Stimulated activated CD4-positive, alpha-beta T cell treated with anti-CD3 and anti-CD28 coated beads, Interleukin-1b, Interleukin-23, amount 100 ng/mL, for 1 hour (primary cell): ENCODE measurements around the gene MBTD1.
"Not testable (repeated sequence)": the region's sequence is repeated elsewhere in the genome, so short reads cannot be mapped to it uniquely, and the experiment has no call there.

ENCODE experiments used
- DNase-seq, 2 donors: peaks; one replicate each; pipeline ENCODE4 v3.0.0-alpha.2; 2020; ENCODE audit warnings: low read depth in 2 of 2

Gene MBTD1

DNA sequence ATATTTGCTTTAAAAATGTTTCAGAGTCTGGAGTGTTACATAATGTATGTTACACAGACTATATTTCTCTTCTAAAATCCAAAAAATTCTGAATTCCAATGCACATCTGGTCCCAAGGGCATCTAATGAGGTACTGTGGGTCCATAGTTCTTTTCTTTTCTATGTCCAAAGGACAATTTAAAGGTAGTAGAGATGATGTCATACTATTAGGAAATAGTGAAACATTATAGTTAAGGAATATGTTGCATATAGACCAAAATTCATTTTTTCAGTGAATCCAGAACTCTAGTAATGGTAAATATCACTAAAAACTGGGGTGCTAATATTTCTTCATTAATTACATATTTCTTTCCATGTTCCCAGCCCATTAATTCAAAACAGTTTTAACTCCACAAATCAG is 70.7 kb downstream of the MBTD1 start:
- no peak for DNase-seq

DNA sequence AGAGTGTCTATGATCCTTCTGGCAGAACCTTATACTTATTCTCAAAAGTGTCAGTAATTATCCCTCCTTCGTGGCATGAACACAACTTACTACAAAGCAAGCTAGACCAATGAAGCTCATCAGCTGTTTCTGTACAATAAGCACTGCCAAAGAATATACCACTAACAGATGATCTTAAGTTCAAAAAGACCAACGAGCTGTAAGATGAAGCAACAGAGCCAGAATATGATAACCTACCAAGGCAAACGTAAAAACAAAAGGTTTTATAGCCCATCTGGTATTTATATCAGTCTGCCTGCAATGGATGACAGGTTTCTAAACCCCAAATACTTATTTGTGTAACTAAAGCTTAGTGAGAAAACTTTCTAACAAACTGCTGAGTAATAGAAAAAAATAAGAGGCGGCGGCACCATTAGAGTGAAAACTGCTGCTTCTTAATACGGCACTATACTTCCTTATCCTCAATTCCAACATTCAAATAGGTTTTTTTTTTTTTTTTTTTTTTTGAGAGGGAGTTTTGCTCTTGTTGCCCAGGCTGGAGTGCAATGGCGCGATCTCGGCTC is 71.5 kb downstream of the MBTD1 start:
- DNase-seq = no peak

DNA sequence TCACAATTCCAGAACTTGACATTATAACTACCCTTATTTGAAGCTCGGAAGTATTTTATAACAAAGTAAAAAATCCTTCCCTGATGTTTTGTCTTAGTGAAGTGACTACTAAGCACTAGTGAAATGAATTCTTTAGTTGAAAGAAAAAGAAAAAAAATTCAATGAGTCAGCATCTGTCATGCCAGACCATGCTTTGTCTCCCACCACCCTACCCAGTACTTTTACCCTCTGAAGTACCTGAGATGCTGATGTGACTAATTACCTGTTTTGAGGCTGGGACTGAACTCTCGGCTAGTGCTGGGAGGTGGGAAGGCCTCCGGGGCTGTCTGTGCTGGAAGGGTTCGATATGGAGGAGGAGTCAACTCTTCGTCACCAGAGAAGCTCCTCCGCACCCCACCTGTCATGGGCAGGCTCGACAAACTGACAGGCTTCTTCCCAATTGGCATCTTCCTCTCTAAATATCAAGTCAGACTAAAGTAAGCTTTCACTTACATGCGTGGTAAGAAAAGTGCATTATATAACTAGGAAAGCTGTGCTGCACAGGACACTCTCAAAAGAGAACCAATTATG is 74.0 kb downstream of the MBTD1 start:
- no peak for DNase-seq

DNA sequence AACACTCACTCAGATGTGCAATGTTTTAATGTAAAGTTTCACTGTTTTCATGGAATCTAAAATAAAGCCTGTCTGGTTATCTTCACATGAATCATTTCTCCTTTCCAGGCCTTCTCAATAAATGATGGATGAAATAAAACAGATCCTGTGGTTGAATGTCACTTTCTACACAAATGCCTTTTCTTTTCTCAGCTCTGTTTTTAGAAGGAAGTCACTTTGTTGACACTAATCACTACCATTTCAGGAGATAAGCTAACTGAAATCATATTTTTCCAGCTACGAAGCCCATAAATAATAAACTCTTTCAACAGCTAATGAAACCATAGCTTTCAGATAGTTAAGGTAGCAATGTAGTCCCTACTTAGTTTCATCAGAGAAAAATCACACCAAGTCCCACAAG is 75.7 kb downstream of the MBTD1 start:
- DNase-seq = no peak

GRCh38 chr17:51180486-51180885 is 79.4 kb downstream of the MBTD1 start:
- no peak for DNase-seq

DNA sequence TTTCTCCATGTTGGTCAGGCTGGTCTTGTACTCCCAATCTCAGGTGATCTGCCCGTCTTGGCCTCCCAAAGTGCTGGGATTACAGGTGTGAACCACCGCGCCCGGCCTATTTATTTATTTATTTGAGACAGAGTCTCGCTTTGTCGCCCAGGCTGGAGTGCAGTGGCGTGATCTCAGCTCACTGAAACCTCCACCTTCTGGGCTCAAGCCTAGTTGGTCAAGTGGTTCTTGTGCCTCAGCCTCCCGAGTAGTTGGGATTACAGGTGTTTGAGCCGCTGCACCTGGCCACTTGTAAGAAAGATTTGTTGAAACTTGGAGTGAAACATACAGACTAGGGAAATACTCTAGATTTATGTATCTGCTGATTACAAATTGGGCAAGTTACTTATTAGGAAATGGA is 87.8 kb downstream of the MBTD1 start:
- DNase-seq = not testable (repeated sequence)

DNA sequence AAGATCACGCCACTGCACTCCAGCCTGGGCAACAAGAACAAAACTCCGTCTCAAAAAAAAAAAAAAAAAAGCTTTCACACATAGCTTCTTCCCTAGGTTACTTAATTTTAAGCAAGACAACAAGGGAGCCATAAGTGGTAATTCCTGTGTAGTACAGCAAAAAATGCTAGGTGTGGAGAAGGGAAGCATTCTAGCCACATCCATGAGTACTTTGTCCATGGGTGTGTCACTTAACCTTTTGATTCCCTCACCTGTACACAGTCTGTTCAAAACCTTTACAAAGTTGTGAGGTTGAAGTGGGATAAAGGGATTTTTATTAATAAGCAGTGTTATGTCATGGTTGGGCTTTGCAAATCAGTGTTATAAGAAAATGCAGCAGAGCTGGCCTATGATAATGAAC is 89.1 kb downstream of the MBTD1 start:
- DNase-seq = no peak

DNA sequence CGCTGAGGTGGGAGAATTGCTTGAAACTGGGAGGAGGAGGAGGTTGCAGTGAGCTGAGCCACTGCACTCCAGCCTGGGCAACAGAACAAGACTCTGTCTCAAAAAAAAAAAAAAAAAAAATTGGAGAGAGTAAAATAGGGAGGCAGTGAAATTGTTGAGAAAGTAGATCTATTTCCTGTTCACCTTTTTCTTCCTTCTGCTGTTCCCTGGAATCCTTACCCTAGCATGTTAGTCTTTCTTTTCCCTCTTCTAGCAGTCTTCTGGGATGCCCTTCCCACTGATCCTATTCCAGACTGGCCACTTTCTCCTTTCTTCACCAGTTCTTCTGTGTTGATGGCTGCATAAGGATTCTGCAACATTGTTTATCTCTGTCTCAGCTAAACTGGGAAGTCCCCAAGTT is 90.5 kb downstream of the MBTD1 start:
- no peak for DNase-seq

DNA sequence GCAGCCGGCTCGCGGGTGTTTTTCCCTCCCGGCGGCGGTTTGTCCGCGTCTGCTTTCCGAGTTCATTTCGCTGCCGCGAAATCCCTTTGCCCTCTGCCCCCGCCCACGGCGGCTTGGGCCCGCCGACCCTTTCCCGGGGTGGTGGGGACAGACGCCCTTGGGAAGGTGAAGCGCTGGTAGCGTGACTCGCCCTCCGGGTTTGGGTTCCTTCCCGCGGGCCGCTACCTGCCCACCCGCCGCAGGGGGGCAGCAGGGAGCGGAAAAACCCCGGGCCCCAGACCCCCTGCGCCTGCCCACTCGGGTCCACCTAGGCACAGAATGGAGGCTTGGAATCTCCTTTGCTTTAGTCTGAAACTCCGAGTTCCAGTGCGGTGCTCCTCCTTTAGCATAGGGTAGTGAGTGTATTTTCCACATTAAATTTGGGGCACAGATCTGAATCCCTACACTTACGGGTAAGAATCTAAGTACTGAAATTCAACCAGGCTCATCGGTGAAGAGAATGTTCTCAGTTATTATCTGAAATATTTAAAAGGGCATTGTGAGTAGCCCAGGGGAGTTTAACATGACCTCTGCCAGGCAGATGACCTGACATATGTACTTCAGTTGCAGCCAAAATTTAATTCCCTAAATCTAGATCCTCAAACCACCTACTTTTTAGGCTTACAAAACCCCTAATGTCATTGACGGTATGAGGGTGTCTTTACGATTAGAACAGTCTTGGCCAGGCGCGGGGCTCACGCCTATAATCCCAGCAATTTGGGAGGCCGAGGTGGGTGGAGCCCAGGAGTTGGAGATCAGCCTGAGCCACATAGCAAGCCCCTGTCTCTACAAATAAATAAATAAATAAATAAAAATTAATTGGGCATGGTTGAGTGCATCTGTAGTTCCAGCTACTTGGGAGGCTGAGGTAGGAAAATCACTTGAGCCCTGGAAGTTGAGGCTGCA is 92.6 kb downstream of the MBTD1 start:
- DNase-seq = peak; percentile 25 to 68

GRCh38 chr17:51166198-51166986 is 93.5 kb downstream of the MBTD1 start, which contains the start of gene NME2:
NME2 (plus strand) TSS chr17:51166411; CDS start chr17:51166831, 420 bp downstream.
- DNase-seq = peak; percentile 4 to 50

DNA sequence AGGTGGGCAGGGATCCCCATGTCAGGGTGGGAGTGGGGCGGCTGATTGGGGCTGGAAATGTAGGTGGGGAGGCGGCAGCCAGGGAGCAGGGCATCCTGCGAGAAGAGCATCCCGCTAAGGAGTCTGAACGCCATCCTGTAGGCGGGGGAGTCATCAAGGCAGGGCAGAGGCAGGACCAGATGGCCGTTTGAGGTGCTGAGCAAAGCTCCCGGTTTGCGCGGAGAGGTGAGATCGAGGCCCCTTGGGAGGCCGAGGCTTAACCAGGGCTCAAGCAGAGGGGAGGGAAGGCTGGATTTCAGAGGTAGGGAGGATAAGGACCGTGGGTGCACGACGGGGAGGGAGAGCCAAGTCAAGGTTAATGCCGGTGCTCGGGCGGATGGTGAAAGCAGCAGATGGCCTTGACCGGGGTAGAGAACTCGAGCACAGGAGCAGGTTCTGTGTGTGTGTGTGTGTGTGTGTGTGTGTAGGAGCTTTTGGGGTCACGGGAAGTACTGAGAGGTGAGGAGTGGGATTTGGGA is 94.1 kb downstream of the MBTD1 start:
- peak in 1 of 2 donors; percentile 26 for DNase-seq

GRCh38 chr17:51164911-51165679 is 94.8 kb downstream of the MBTD1 start:
- DNase-seq = no peak

GRCh38 chr17:51161541-51161940 is 98.3 kb downstream of the MBTD1 start:
- DNase-seq = no peak

DNA sequence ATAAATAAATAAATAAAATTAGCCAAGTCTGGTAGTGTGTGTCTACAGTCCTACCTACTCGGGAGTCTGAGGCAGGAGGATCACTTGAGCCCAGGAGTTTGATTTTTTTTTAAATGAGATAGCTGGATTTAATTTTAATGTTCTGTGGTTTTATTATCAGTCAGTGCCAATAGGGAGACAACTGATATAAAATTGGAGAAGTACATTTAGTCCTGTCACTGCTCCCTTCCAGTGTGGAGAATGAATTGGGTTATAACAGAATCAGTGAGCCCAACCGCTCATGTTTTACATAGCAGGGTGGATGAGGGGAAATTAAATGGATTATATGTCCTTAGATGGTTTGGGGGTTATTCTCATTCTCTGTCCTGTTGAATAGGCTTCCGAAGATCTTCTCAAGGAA is 100.2 kb downstream of the MBTD1 start:
- DNase-seq = no peak

DNA sequence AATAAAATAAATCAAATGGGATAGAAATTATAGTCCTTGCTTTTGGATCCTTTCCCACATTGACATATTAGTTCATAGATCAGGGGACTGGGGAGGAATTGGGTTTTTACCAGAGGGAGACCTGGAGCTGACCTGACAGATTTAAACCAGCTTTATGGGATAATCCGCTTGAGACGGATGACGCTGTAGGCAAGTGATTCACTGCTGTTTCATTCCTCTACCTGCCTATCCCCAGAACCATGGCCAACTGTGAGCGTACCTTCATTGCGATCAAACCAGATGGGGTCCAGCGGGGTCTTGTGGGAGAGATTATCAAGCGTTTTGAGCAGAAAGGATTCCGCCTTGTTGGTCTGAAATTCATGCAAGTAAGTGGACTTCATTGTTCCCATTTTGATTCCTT is 104.4 kb downstream of the MBTD1 start:
- DNase-seq = no peak

- DNase-seq = no peak
These were observed 105.7 kb downstream of the MBTD1 start for GRCh38 chr17:51154176-51154575.

- DNase-seq = peak; percentile 90 to 98
These were observed 106.4 kb downstream of the MBTD1 start, which contains the start of gene NME1 for GRCh38 chr17:51153210-51154072. NME1 (plus strand) TSS chr17:51153559; CDS start chr17:51155655, 2,096 bp downstream.

GRCh38 chr17:51152766-51153209 is 107.1 kb downstream of the MBTD1 start:
- no peak for DNase-seq

DNA sequence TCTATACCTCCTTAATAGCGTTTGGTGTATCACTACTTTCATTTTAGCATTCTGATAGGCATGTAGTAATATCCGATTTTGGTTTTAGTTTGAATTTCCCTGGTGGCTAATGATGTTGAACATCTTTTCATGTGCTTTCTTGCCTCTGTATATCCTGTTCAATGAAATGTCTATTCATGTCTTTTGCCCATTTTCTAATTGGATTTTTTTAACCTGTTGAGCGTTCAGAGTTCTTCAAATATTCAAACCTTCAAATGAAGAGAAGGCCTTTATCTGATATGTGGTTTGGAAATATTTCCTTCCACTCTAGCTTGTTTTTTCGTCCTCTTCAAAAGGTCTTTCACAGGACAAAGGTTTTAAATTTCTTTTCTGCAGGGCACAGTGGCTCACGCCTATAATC is 108.9 kb downstream of the MBTD1 start:
- DNase-seq = no peak

DNA sequence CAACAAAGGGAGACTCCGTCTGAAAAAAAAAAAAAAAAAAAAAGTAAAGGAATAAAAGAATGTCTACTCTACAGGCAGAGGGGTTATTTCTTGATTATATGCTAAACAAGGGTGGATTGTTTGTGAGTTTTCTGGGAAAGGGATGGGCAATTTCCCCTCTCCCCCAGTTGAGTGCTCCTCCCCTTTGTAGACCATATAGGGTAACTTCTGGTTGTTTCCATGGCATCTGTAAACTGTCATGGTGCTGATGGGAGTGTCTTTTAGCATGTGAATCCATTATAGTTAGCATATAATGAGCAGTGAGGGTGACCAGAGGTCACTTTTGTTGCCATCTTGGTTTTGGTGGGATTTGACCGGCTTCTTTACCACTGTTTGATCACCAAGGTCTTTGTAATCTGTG is 110.7 kb downstream of the MBTD1 start:
- DNase-seq = no peak
